Measurements from ENCODE around the gene SAMD7.

Gene SAMD7

GRCh38 chr3:169966428-169966950 lies 55.1 kb downstream of the SAMD7 start, which contains the start of gene SEC62:
Gene SEC62, plus strand, starts transcription at chr3:169966807. Its CDS starts 16 bp downstream, at chr3:169966823.
- DNase-seq (ENCODE audit: low read depth, low spot score), result peak; percentile 82

- peak; percentile 15 for DNase-seq (ENCODE audit: low read depth, low spot score)
Observed at GRCh38 chr3:169966951-169967915, 55.9 kb downstream of the SAMD7 start.

GRCh38 chr3:169968224-169968885 lies 57.0 kb downstream of the SAMD7 start:
- no peak for DNase-seq (ENCODE audit: low read depth, low spot score)

- no peak for DNase-seq (ENCODE audit: low read depth, low spot score)
Observed at GRCh38 chr3:169969174-169970095, 58.1 kb downstream of the SAMD7 start.

GRCh38 chr3:169970847-169971246 lies 59.5 kb downstream of the SAMD7 start:
- no peak for DNase-seq (ENCODE audit: low read depth, low spot score)

GRCh38 chr3:169971522-169971921 lies 60.1 kb downstream of the SAMD7 start:
- no peak for DNase-seq (ENCODE audit: low read depth, low spot score)

- DNase-seq (ENCODE audit: low read depth, low spot score), result no peak
Observed at GRCh38 chr3:169980055-169980454, 68.7 kb downstream of the SAMD7 start.

- DNase-seq (ENCODE audit: low read depth, low spot score), result no peak
Observed at GRCh38 chr3:169984292-169984691, 72.9 kb downstream of the SAMD7 start.
